ENCODE results near the gene NALCN.

The NALCN gene

DNA sequence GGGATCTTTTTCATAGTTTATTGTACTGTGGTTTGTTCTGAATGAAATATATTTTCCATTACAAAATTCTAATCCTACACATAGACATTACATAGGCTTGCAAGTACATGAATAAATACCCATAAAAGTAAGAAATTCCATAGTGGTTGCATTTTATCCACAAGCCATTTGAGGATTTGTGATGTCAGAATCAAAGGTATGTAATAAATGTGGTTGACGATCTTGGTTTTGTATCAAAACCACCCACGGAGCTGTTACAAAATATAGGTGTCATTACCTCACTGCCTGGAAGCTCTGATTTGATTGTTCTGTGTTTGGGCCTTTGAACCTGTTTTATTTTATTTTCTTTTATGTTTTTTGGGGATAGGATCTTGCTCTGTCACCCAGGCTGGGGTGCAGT, 125.1 kb downstream of the NALCN start:
- DNase-seq (ENCODE audit: low spot score), result no peak

DNA sequence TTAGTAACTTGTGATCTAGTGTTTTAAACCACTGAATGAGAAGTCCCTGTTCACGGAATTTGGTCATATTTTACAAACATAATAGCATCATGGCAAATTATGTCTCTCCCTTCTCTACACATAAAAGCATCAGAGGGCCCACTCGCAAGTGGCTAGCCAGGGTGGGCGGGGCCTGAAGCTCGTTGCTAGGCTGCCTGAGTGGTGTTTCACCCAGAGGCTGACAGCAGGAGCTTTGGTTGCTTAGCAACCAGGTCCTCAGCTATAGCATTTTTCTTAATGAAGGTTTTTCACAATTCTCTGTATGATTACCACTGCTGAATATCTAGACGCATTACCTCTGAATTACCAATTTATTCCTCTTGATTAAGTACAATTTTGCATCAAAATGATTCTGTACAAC, 126.5 kb downstream of the NALCN start:
- DNase-seq (ENCODE audit: low spot score), result no peak

GRCh38 chr13:101283782-101284181, 132.5 kb downstream of the NALCN start:
- DNase-seq (ENCODE audit: low spot score), result no peak

GRCh38 chr13:101272886-101273285, 143.4 kb downstream of the NALCN start:
- DNase-seq (ENCODE audit: low spot score), result no peak

GRCh38 chr13:101271681-101272245, 144.5 kb downstream of the NALCN start:
- no peak for DNase-seq (ENCODE audit: low spot score)

DNA sequence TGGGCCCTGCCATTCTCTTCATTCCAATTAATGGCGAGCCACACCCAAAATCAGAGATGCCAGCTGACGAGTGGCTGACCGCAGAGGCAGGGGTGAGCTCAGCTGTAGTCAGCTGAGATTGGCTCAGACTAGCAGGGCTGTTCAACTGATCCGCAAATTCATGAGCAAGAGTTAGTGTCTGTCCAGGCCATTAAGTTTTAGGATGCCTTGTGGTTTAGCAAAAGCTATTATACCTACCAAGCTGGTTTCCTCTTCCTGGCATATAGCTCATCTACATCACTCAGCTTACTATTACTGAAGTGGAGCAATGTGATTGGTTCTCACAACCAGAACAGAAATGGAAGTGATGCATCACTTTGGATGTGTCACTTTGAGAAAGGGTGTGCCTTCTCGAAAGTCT, 148.7 kb downstream of the NALCN start:
- DNase-seq (ENCODE audit: low spot score), result no peak

DNA sequence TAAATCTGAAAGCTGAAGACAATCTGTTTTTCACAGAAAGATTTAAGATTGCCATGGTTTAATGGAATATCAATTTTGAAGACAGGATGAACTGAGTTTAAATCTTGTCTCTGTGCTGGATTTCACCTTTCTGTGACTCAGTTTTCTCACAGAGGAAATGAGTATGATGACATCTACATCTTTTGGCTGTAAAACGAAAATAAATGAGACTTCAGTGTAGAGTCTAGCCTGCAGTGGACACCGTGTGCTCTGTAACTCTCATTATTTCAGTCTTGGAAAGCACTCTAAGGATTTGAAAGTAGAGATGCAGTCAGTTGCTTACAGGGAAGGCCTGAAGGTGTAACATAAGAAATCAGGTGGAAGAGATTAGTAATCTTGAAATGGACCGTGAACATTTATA, 150.4 kb downstream of the NALCN start:
- DNase-seq (ENCODE audit: low spot score), result no peak

- no peak for DNase-seq (ENCODE audit: low spot score)
Measured at GRCh38 chr13:101264931-101265330, 151.4 kb downstream of the NALCN start.

DNA sequence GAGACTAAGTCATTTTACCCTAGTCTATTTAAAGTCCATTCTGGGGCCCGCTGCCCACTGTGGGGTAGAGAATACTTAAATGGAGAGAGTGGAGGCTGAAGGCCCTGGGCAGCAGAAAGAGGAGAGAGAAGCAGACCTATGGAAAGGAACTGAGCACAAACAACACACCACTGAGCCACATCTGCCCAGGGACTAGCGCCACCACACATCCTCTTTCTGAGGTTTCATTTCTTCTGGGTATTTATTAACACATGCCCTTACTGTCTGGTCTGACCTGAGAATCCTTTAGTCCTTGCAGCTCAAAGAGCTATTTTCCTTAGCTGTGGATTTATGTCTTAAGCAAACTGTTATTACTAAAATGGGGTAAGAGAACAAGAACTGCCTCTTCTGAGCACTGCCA, 154.0 kb downstream of the NALCN start:
- no peak for DNase-seq (ENCODE audit: low spot score)

DNA sequence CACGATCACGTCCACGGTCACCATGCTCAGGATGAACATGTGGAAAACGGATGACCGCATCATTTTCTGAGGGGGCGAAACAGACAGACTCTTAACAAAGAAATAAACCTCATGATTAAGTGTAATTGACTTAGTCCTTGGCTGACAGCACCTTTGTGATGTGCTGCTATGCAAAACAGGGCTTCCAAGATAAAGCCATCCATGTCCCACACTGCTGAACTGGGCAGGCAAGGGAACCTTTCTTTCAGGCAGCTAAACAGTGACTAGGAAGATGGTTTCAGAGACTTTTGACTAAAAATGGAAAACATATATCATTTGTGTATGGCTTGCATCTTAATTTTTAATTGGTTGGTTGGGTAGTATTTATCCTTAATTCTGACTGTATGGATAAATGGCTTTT, 157.8 kb downstream of the NALCN start:
- no peak for DNase-seq (ENCODE audit: low spot score)

GRCh38 chr13:101258071-101258470, 158.2 kb downstream of the NALCN start:
- DNase-seq (ENCODE audit: low spot score), result no peak

DNA sequence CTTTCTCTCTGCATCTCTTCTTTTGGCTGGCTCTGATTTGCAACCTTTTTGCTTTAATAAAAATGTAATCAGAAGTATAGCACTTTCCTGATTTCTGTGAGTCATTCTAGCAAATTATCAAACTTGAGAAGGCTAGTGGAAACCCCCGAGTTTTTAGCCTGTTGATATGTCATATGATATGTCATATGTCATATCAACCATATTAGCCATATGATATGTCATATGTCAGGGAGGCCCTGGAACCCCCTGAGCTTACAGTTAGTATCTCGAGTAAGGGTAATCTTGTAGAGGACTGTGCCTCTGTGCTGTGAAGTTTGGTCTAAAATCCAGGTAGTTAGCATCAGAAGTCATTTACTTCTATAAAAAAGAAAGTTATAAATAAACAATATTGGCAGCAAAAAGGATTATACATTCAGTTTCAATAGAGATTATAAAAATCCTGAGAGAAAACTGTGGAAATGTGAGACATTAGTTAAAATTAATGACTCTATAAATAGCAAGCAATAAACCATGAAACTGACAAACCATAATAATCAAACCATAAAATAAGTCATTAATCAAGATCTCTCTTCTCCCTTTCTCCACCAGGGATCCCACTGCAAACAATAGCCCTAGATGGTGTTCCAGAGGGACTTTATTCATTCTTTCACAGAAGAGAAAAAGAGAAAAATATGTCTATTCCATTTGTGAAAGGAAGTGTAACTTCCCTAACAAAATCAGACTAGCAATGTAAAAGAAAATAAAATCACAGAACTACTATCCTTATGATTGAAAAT, 167.4 kb downstream of the NALCN start:
- no peak for DNase-seq (ENCODE audit: low spot score)

DNA sequence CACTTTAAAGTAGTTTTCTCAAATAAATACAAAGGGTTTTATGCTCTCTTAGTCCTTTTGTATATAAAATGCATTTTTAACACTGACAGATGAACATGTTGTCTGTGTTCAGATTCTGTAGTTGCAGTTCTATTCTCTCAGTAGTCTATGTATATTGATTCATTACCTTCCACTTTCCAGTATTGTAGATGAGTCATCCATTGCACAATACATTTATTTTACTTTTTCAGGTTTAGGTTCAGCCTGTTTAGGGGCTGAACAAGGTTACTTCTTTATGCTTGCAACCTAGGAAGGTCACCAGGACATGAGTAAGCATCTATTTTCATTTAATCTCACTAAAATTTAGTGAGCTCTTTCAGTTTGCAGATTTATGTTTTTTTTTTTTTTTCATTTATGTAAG, 173.6 kb downstream of the NALCN start:
- no peak for DNase-seq (ENCODE audit: low spot score)

GRCh38 chr13:101238555-101238954, 177.8 kb downstream of the NALCN start:
- DNase-seq (ENCODE audit: low spot score), result no peak

DNA sequence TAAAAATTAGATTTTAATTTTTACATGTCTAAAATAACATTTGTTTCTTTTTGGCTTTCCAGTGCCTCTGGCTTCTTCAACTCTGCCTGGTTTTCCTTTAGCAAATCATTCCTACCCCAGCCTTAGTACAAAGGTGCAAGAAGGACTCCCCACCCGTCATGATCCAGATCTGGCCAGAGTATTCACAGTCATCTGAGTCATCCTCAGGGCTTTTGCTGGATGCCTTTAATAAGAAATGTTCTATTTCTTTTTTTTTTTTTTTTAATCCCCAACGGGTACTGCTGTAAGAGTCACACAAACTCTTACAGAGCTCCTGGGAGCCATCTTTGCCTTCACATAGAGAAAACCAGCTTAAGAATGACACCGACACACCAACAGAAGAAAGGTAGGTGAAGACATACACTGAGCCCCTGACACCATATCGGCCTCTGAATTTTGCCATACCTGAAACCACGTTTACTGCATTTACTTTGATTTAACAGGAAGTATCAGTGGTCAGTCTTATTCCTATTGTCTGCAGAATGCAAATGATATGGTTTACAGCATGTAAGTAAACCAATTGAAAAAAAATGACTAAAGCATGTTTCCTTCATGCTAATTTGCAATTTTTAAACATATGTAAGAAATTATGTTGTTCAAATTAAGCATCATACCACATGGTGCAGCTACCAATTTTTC, 184.4 kb downstream of the NALCN start:
- no peak for DNase-seq (ENCODE audit: low spot score)

- DNase-seq (ENCODE audit: low spot score), result no peak
Measured at GRCh38 chr13:101230271-101230890, 185.9 kb downstream of the NALCN start.

- DNase-seq (ENCODE audit: low spot score), result no peak
Measured at GRCh38 chr13:101219609-101220265, 196.6 kb downstream of the NALCN start.

DNA sequence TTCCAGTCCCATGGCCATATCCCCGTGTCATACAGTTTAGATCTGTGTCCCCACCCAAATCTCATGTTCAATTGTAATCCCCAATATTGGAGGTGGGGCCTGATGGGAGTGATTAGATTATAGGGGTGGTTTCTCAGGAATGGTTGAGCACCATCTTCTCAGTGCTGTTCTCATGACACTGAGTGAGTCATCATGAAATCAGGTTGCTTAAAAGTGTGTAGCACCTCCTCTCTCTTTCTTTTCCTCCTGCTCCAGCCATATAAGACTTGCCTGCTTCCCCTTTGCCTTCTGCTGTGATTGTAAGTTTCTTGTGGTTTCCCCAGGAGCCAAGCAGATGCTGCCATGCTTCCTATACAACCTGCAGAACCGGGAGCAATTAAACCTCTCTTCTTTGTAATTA, 197.8 kb downstream of the NALCN start:
- DNase-seq (ENCODE audit: low spot score), result no peak

- no peak for DNase-seq (ENCODE audit: low spot score)
Measured at GRCh38 chr13:101217086-101217485, 199.2 kb downstream of the NALCN start.

DNA sequence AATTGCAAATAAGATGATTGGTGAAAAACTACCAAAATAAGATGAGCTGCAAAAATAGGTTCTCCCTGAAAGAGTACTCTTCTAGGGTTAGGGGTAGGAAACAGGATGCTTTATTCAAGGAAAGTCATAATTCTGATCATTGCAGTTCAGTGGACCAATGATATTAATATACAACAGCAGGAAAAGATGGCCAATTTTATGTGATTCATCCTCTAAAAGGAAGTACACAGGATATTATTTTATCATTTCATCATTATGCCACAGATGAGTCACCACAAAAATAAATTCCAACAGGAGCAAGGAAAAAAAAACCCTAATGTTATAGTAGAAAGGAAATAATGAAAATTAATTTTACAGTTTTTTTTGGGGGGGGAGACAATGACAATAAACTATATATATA, 205.0 kb downstream of the NALCN start:
- no peak for DNase-seq (ENCODE audit: low spot score)

DNA sequence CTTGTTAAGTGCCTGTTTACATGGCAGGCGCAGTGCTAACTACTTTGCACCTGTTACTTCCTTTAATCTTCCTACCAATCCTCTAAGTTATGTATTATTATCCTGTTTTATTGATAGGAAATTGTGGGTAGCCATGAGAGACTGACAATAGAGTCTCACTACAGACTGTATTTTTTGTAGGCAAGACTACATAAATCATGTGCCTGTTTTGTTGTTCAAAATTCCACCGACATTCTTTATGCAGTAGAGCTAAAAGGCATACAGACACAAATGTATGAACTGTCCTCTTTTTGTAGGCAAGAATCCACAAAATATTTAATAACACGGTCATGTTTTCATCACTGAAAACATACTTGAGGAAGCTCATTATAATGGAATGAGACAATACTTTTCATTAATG, 205.5 kb downstream of the NALCN start:
- no peak for DNase-seq (ENCODE audit: low spot score)

DNA sequence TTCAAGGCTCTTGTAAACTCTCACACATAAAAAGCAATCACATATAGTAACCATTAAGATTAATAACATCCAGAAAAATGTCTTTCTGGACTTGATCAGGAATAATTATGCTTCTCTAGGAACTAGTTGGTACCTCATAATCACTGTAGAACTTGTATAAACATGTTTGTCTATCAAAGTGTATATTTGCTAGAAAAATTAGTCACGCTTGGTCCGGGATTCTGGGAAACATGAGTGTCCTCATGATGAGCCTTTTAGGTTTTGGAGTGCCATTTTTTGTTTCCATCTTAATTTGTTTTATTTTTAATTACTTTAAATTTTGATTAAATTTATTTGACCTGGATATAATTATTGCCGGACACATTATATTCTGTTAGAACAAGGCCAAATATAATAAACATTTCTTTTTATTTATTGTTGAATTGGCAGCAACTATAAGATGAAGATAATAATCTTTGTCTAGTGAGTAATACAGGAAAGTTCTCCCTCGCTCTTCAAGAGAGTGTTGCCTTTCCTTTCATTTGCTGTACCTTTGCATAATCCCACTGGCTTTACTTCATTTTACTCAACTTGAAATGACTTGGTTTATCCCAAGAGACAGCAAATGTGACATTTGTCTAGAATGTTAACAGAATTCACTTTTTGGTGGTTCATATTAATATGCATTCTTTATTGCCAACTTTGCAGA, 207.0 kb downstream of the NALCN start:
- no peak for DNase-seq (ENCODE audit: low spot score)
